SK-N-SH (cell line): Measurements from ENCODE around the gene ZMYM2.

Source experiments
- CTCF ChIP-seq: fragments of 200-600 bp; sonication (generic); IDR thresholded peaks from 2 replicates; pipeline ENCODE4 v1.6.1; 2017; ENCODE audit warnings: antibody characterized with exemption, mild to moderate bottlenecking, moderate library complexity
- EP300 ChIP-seq, 2 experiments: IDR thresholded peaks; 2 replicates each; pipeline versions ENCODE4 v1.4.0 to v1.6.1; 2012; ENCODE audit warnings: borderline replicate concordance in 1 of 2, low read depth in 1 of 2, low read length in 1 of 2
- GATA2 ChIP-seq: sonication (generic); formaldehyde crosslinking; IDR thresholded peaks from 2 replicates; pipeline ENCODE4 v1.5.0; 2020; ENCODE audit warnings: mild to moderate bottlenecking, missing genetic modification reagents
- IRF3 ChIP-seq: fragments of 150-350 bp; IDR thresholded peaks from 2 replicates; pipeline ENCODE4 v1.6.1; 2016; ENCODE audit warnings: mild to moderate bottlenecking, low read depth, low read length
- MAX ChIP-seq: IDR thresholded peaks from 2 replicates; pipeline ENCODE4 v1.4.0; 2012; ENCODE audit warnings: low read depth
- POLR2AphosphoS5 ChIP-seq: IDR thresholded peaks from 2 replicates; pipeline ENCODE4 v1.6.1; 2012; ENCODE audit warnings: low read depth, low read length
- RAD21 ChIP-seq: IDR thresholded peaks from 2 replicates; pipeline ENCODE4 v1.6.1; 2012; ENCODE audit warnings: mild to moderate bottlenecking, low read length
- RCOR1 ChIP-seq: fragments of 150-350 bp; IDR thresholded peaks from 2 replicates; pipeline ENCODE4 v1.6.1; 2017; ENCODE audit warnings: antibody characterized with exemption, low read length
- RFX5 ChIP-seq: IDR thresholded peaks from 2 replicates; pipeline ENCODE4 v1.6.1; 2012; ENCODE audit warnings: mild to moderate bottlenecking, improper control_type of control experiment, low read length
- TAF1 ChIP-seq: IDR thresholded peaks from 2 replicates; pipeline ENCODE4 v1.6.1; 2012; ENCODE audit warnings: low read depth, mild to moderate bottlenecking, low read length, moderate library complexity, borderline replicate concordance
- USF2 ChIP-seq: fragments of 150-350 bp; IDR thresholded peaks from 2 replicates; pipeline ENCODE4 v1.6.1; 2017; ENCODE audit warnings: antibody characterized with exemption, low read length, low read depth, borderline replicate concordance
- YY1 ChIP-seq: IDR thresholded peaks from 2 replicates; pipeline ENCODE4 v1.4.0; 2012; ENCODE audit warnings: low read depth, mild to moderate bottlenecking

DNA sequence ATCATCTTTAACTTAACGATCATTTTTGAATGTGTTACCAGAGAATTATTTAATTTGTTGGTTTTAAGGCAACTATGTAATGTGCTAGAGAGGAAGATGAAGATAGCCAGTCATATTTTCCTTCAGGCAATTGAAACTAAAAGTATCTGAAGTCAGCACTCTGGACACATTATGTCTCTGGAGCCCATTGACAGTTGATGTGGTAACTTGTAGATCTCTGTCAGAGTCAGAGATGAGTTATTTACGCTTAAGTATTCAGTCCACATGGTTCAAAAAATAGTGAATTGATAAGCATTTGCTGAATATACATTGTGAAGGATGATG, 2.1 kb downstream of the ZMYM2 start:
- no peak for TF ChIP-seq CTCF
- TF ChIP-seq POLR2AphosphoS5 = no peak
- no peak for TF ChIP-seq TAF1
- no peak for TF ChIP-seq EP300 (IDR thresholded peaks at IDR 0.05; ENCODE audit: borderline replicate concordance in 1 of 2, low read depth in 1 of 2, low read length in 1 of 2)
- TF ChIP-seq USF2 = no peak
- TF ChIP-seq MAX = no peak
- no peak for TF ChIP-seq RFX5
- no peak for TF ChIP-seq RAD21
- TF ChIP-seq RCOR1 = no peak
- TF ChIP-seq IRF3 = no peak
- no peak for TF ChIP-seq YY1
- TF ChIP-seq GATA2 (CRISPR knock-in tag) = no peak
